Panc1 (cell line): ENCODE measurements around the gene TBL1Y. TPM values are rescaled to one million over a fixed set of nuclear protein-coding genes. Genes with fewer than 3 reads are reported as not detected.

ENCODE experiments used
- ATAC-seq: fragments of 200-7000 bp; cut with Tn5 transposase; 2 replicates; pipeline ENCODE4 v1.9.1; 2020; ENCODE audit warnings: mild to moderate bottlenecking, moderate library complexity
- BruUV-seq: library from RNA; stranded (reverse); fragments of 400-500 nt; replicated peaks from 2 replicates; lab custom pipeline; 2021; lab: Mats Ljungman, UMichigan
- CTCF ChIA-PET: fragments of 300-600 bp; sonication (Branson Sonifier 250); formaldehyde crosslinking; loops from one replicate; lab custom pipeline; 2022; ENCODE audit warnings: antibody characterized with exemption; lab: Charles Lee
- POLR2A ChIA-PET: fragments of 300-600 bp; sonication (Branson Sonifier 250); formaldehyde crosslinking; loops from one replicate; lab custom pipeline; 2022; ENCODE audit warnings: antibody characterized with exemption; lab: Charles Lee
- DNase-seq: peaks from one replicate; pipeline ENCODE4 v3.0.0-alpha.2; 2010; ENCODE audit warnings: low read depth, low spot score
- H3K27ac ChIP-seq: 2 replicates; pipeline ENCODE4 v1.5.1; 2011; ENCODE audit warnings: mild to moderate bottlenecking, low read length, inconsistent platforms
- H3K27me3 ChIP-seq: fragments of 200-500 bp; sonication (Bioruptor generic); 2 replicates; pipeline ENCODE4 v1.6.0; 2014; ENCODE audit warnings: low read length, inconsistent platforms; ENCODE audit not compliant: control insufficient read depth, insufficient read depth
- H3K36me3 ChIP-seq: fragments of 200-500 bp; sonication (Bioruptor generic); 2 replicates; pipeline ENCODE4 v1.5.1; 2014; ENCODE audit warnings: inconsistent platforms, mild to moderate bottlenecking, low read length, moderate library complexity; ENCODE audit not compliant: control insufficient read depth, insufficient read depth
- H3K4me1 ChIP-seq: 2 replicates; pipeline ENCODE4 v1.5.1; 2011; ENCODE audit warnings: inconsistent platforms, mild to moderate bottlenecking, low read length, moderate library complexity; ENCODE audit not compliant: control insufficient read depth, insufficient read depth
- H3K4me3 ChIP-seq, 2 experiments: 2 replicates each; pipeline ENCODE4 v1.5.1; 2011 to 2012; ENCODE audit warnings: low read depth in 2 of 2, low read length in 2 of 2, mild to moderate bottlenecking in 2 of 2, inconsistent platforms in 1 of 2, moderate library complexity in 1 of 2
- H3K9me3 ChIP-seq: fragments of 200-500 bp; sonication (Bioruptor generic); 2 replicates; pipeline ENCODE4 v1.5.1; 2014; ENCODE audit warnings: low read depth, mild to moderate bottlenecking, inconsistent platforms, low read length, moderate library complexity; ENCODE audit not compliant: control insufficient read depth, insufficient read depth
- CTCF ChIP-seq: fragments of 450-650 bp; IDR thresholded peaks from 2 replicates; pipeline ENCODE4 v1.5.1; 2017; ENCODE audit warnings: mild to moderate bottlenecking
- POLR2AphosphoS5 ChIP-seq: IDR thresholded peaks from 2 replicates; pipeline ENCODE4 v1.6.1; 2012; ENCODE audit warnings: mild to moderate bottlenecking, low read depth, low read length, moderate library complexity
- REST ChIP-seq, 2 experiments: IDR thresholded peaks; 2 replicates each; pipeline ENCODE4 v1.6.1; 2011 to 2012; ENCODE audit warnings: low read depth in 2 of 2, control low read depth in 1 of 2, low read length in 1 of 2, mild to moderate bottlenecking in 1 of 2, moderate library complexity in 1 of 2; ENCODE audit not compliant: insufficient read depth in 1 of 2
- SIN3A ChIP-seq: IDR thresholded peaks from 2 replicates; pipeline ENCODE4 v1.6.1; 2012; ENCODE audit warnings: low read depth, mild to moderate bottlenecking, low read length, moderate library complexity, borderline replicate concordance; ENCODE audit not compliant: insufficient read depth
- TCF7L2 ChIP-seq: IDR thresholded peaks from 2 replicates; pipeline ENCODE4 v1.6.1; 2011; ENCODE audit warnings: mild to moderate bottlenecking, low read depth, low read length, inconsistent platforms
- in situ Hi-C: cut with HindIII; loops from 2 replicates; pipeline ENCODE4 v1.10.0; 2016; ENCODE audit warnings: low sequenced_read_pairs, low pct_unique_long_range_greater_than_20kb
- intact Hi-C: fragments of 100-400 bp; cut with micrococcal nuclease; formaldehyde crosslinking; loops from one replicate; pipeline ENCODE4 v1.10.0; 2022; ENCODE audit not compliant: unreplicated experiment
- total RNA-seq: library from RNA; stranded (reverse); gene quantifications from one replicate; pipeline ENCODE4 v1.2.1, GENCODE V29; 2021; ENCODE audit not compliant: unreplicated experiment

Gene TBL1Y
- total RNA-seq, 1 experiment from 2014 or later: not detected

GRCh38 chrY:6974971-6975370 lies 64.5 kb downstream of the TBL1Y start:
- no peaks in the 10 kb centered on the region for H3K9me3 ChIP-seq
- POLR2A ChIA-PET: no interaction called here
- no peak overlapping the region for H3K27ac ChIP-seq
- CTCF ChIA-PET: no interaction called here
- DNase-seq (no peak), ATAC-seq (no peak)
- H3K36me3 ChIP-seq: no peaks in the 10 kb centered on the region
- H3K27me3 ChIP-seq: no peaks in the 10 kb centered on the region
- in situ Hi-C loops: no loop called here
- H3K4me1 ChIP-seq: no peaks in the 10 kb centered on the region
- intact Hi-C loops: no loop called here
- no peak for TF ChIP-seq POLR2AphosphoS5
- TF ChIP-seq CTCF: no peak
- no peak for TF ChIP-seq SIN3A
- no peak for TF ChIP-seq REST (IDR thresholded peaks at IDR 0.05; ENCODE audit: insufficient read depth in 1 of 2, low read depth in 2 of 2, low read length in 1 of 2)
- TF ChIP-seq TCF7L2: no peak
- BruUV-seq: no TSS peak
- H3K4me3 ChIP-seq: no peak overlapping the region

- Histone ChIP-seq H3K27ac (no peak overlapping the region), H3K9me3 (no peaks in the 10 kb centered on the region), H3K4me3 (no peak overlapping the region), H3K36me3 (no peaks in the 10 kb centered on the region), H3K4me1 (no peaks in the 10 kb centered on the region), H3K27me3 (no peaks in the 10 kb centered on the region)
- ChIA-PET CTCF (no interaction called here), POLR2A (no interaction called here)
- intact Hi-C loops (no loop called here), in situ Hi-C loops (no loop called here)
- DNase-seq (no peak), ATAC-seq (no peak)
- no TSS peak for BruUV-seq
- TF ChIP-seq REST (IDR thresholded peaks at IDR 0.05; ENCODE audit: insufficient read depth in 1 of 2, low read depth in 2 of 2, low read length in 1 of 2) (no peak), SIN3A (no peak), CTCF (no peak)
Measured at GRCh38 chrY:6977783-6978182, 67.3 kb downstream of the TBL1Y start.
